Adrenal gland (tissue), 5 donors: ENCODE data around the gene KRTAP5-9.
"Not testable (repeated sequence)": the region's sequence is repeated elsewhere in the genome, so short reads cannot be mapped to it uniquely, and the experiment has no call there.

Experiments
- POLR2A ChIP-seq, 2 donors: fragments of 450-650 bp; IDR thresholded peaks; one replicate each; pipeline ENCODE4 v1.6.1; 2017; ENCODE audit warnings: antibody characterized with exemption in 2 of 2, mild to moderate bottlenecking in 2 of 2, moderate library complexity in 1 of 2
- TF ChIP-seq, protein P1 (sequence below), 6 experiments: fragments of 450-650 bp in 4 of 6; fragments of 200-600 bp in 2 of 6; sonication (generic) in 1 of 6; IDR thresholded peaks; 1 replicate in 5 of 6; 2 replicates in 1 of 6; pipeline versions ENCODE4 v1.5.1 to v1.8.0; 2016 to 2021; ENCODE audit warnings: antibody characterized with exemption in 6 of 6, mild to moderate bottlenecking in 2 of 6, moderate library complexity in 1 of 6
- donor health status: DM: no; HTN: no; CAD: no.

DNA sequence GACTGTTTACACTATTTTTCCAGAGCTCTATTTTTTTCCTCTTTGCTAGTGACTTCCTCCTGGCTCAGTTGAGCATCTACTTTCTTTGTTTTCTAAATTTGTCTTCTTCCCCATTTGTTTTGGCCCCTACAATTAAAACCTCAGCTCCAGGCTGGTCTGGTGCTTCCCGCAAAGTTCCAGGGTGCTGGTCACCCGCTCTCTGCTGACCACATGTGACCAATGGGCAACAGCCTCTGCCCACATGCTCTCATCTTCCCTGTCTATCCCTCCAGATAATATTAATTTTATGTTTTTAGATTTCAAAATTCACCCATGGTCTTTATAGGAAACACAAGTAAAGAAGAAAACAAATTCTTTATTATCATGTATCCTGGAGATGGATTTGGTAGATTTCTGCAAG lies 34.7 kb downstream of the KRTAP5-9 start:
- TF ChIP-seq POLR2A (IDR thresholded peaks at IDR 0.05) = not testable (repeated sequence)
- TF ChIP-seq, protein P1, sequence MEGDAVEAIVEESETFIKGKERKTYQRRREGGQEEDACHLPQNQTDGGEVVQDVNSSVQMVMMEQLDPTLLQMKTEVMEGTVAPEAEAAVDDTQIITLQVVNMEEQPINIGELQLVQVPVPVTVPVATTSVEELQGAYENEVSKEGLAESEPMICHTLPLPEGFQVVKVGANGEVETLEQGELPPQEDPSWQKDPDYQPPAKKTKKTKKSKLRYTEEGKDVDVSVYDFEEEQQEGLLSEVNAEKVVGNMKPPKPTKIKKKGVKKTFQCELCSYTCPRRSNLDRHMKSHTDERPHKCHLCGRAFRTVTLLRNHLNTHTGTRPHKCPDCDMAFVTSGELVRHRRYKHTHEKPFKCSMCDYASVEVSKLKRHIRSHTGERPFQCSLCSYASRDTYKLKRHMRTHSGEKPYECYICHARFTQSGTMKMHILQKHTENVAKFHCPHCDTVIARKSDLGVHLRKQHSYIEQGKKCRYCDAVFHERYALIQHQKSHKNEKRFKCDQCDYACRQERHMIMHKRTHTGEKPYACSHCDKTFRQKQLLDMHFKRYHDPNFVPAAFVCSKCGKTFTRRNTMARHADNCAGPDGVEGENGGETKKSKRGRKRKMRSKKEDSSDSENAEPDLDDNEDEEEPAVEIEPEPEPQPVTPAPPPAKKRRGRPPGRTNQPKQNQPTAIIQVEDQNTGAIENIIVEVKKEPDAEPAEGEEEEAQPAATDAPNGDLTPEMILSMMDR (IDR thresholded peaks at IDR 0.05) = not testable (repeated sequence)
